Medulla oblongata (tissue), 1 donor: ENCODE results near the gene DNER.
"Not testable (repeated sequence)": the region's sequence is repeated elsewhere in the genome, so short reads cannot be mapped to it uniquely, and the experiment has no call there.

Experiments
- DNase-seq: peaks from one replicate; pipeline ENCODE4 v3.0.0-alpha.2; 2015; ENCODE audit errors: extremely low spot score

DNER gene

GRCh38 chr2:229622495-229623355, 91.6 kb downstream of the DNER start:
- DNase-seq: no peak

- no peak for DNase-seq
Observed at GRCh38 chr2:229620759-229621158, 93.6 kb downstream of the DNER start.

DNA sequence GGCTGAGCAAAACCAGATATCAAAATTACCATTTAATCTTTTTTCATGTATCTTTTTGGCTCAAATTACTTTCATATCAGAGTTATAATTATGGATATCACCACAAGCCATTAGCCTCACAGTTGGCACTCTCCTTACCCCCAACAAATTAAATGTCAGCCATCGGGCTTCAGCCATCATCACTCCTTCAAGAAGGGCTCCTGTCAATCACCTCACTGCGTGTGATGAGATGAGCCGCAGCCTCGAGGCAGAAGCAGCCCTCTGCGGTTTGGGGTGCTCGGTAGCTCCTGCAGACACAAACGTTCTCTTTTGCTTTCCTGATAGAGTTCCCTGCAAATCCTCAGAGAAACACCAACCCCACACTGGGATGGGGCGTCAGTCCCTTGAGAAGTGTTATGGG, 94.1 kb downstream of the DNER start:
- DNase-seq: no peak

- DNase-seq: no peak
Observed at GRCh38 chr2:229616433-229616832, 97.9 kb downstream of the DNER start.

DNA sequence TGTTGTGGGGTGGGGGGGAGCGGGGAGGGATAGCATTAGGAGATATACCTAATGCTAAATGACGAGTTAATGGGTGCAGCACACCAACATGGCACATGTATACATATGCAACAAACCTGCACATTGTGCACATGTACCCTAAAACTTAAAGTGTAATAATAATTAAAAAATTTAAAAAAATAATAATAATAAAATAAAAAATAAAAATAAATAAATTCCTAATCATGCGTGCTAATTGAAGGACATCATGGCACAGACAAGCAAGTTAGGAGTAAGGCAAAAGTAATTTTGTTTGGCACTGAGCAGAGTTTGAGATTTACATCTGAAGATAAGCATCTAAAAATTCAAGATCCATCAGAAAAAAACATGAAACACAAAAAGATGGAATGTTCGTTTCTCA, 100.3 kb downstream of the DNER start:
- DNase-seq: not testable (repeated sequence)

DNA sequence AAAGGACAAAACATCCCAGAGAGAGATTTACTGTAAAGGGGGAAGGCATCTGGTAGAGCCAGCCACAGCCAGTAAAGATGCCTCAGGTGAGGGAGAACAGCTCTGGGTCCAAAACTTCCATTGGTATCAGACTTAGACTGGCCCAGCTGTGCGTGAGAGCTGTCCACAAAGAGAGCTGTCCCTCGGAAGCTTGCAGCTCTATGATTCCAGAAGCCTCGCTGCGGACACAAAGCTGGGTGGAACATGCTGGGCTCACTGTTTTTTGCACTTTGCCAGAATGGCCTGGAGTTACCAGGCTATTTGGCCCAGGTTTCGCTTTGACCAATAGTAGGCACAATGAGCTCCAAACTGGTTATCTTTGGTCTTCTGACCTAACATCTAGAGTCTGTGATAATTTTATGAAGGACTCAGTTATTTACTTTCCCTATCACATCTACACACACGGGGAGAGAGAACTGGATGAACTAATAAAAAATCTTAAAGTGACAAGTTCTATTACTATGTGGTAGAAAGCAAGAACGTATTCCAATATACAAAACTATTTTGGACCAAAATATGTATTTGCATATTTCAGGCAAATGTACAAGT, 101.9 kb downstream of the DNER start:
- DNase-seq: peak; percentile 76

GRCh38 chr2:229611360-229611759, 103.0 kb downstream of the DNER start:
- no peak for DNase-seq

DNA sequence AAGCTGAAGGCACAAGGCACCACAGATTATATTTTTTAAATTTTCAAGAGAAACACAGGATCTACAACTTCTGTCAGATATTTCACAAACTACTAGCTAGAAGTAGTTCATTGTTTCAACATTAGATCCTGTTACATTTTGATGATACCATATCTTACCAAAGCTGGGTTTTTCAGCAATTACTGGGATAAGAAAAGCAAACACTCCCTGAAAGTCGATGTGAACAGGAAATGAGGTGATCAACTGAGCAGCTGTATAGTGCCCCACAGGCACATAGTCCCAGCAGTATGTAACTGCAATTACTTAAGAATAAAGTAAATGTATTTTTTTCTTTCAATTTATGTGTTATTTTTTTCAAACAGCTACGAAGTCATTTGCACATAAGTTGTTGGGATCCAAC, 103.5 kb downstream of the DNER start:
- no peak for DNase-seq

GRCh38 chr2:229610333-229610732, 104.0 kb downstream of the DNER start:
- DNase-seq: peak; percentile 49

DNA sequence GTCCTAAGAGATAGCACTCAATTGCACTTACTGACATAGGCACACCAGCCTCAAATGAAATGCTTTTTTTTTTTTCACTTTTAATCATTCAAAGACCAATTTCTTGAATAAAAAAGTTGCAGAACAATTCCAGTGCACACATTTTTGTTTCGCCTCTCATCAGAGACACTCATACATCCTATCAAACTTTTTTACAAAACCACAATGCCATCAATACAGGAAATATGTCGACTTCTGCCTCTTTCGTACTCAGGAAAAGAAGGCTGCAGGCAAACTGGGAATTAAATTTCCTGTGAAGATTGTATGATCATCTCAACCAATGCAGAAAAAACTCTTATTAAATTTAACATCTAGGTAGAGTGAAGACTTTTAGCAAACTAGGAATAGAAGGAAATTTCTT, 112.4 kb downstream of the DNER start:
- no peak for DNase-seq

- no peak for DNase-seq
Observed at GRCh38 chr2:229601396-229601795, 113.0 kb downstream of the DNER start.

GRCh38 chr2:229598227-229598626, 116.1 kb downstream of the DNER start:
- DNase-seq: no peak

- DNase-seq: no peak
Observed at GRCh38 chr2:229596796-229597195, 117.6 kb downstream of the DNER start.

DNA sequence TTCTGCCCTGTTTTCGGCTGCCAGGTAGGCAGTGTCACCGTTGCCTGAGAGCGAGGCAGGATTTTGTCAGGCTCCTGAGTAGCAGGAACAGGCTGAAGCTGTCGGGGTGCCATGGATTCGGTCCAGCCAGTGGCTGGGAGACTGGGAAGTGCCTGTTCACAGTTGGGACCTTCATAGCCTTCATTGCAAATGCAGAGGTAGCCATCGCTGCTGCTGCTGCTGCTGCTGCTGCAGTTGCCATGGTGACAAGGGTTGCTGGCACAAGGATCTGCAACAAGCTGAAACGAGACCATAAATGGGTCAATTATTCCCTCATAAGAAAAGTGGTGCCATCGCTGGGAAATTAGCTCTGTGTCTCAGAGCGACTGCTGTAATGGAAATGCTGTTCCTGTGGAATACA, 122.7 kb downstream of the DNER start:
- DNase-seq: peak; percentile 67

DNA sequence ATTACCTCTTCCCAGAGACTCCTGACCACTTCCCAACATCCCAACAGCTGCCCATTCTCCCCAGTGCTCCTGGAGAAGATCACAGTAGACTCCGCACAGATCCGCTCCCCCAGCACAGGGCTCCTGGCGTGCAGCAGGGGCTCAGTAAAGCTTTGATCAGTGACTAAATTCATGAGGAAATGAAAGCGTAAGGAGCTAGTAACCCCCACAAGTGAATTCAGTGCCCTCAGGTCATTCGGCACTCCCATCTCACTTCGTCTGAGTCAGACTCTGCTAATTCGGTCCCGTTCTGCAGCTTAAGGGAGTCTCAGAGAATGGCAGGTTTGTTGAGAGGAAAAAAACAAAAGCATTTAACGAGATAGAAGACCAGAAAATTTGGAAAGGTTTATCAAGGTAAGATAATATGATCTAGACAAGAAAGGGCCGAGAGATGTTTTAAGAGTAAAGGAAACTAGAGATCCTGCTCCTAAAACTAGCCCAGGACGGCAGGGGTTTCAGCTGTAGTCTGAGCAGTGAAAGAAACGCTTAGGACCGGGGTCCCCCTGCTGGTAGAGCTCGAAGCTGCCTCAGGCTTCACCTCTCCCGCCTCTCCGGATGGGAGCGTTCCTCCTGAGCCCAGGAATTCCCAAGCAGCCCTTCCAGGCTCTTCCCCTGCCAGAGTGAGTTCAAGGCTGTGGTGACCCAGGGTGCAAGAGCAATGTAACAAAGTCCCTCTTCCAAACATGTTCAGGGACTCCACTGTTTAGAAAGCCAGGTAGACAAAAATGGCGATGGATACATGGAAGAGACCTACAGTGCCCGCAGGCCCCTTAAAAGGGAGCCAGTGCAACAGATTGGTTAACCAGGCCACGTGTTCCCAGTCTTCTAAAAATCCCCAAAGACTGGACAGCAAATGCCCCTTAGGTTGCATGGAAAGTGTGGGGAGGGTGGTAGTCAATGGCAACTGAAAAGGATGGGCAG, 127.3 kb downstream of the DNER start:
- DNase-seq: peak; percentile 92

GRCh38 chr2:229586012-229586411, 128.3 kb downstream of the DNER start:
- DNase-seq: no peak

- DNase-seq: no peak
Observed at GRCh38 chr2:229582151-229582550, 132.2 kb downstream of the DNER start.

- no peak for DNase-seq
Observed at GRCh38 chr2:229578052-229578846, 136.1 kb downstream of the DNER start.

DNA sequence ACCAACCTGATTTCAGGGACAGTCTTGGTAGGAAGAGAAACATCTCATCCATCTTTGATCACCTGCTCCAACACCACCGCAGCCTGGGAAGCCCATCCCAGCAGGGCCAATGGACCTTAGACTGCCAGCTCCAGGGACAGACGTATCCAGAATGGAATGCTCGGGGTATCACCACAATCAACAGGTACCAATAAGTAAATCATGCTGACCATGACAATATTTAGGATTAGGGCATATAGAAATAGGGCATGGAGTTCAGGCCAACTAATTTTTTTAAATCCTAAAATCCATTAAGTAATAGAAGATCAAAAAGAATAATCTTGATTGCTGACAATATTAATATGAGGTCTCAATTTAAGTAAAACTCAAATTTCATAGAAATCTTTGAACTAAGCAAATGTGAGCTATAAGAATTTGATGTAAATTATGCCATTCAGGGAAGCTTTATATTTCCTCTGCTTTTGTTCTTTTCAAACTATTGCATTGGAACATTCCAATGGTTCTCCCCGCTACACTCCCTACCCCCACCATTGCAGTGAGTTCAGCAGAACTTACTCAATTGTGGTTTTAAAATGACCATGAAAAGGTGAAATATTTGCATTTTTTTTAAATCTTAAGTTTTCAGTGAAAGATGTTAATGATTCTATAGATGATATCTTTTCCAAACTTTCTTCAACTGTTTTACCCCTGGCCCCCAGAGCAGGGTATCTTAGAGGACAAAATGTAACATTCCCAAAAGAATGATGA, 138.6 kb downstream of the DNER start:
- no peak for DNase-seq

GRCh38 chr2:229572507-229573271, 141.7 kb downstream of the DNER start:
- no peak for DNase-seq
